Measurements from ENCODE around the gene MMP27.

The MMP27 gene

DNA sequence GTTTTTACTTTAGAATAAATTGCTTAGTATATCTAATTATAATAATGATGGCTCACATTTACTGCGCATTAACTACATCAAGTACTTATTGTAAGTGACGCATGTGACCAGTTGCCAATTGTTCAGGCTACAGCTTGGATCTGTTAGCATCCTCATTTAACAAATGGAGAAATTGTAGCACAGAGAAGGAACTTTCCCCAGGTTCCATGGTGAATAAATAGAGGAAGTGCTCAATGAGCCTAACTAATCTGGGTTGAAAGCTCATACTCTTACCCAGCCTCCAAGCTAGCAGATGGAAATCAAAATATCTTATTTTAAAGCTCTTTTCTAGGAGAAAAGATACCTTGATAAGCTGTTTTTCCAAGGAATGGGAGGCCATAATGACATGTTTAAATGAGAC, 19.8 kb downstream of the MMP27 start:
- H3K4me3 ChIP-seq (ENCODE audit: low read depth, low read length), result no peak overlapping the region
- TF ChIP-seq, protein P1, sequence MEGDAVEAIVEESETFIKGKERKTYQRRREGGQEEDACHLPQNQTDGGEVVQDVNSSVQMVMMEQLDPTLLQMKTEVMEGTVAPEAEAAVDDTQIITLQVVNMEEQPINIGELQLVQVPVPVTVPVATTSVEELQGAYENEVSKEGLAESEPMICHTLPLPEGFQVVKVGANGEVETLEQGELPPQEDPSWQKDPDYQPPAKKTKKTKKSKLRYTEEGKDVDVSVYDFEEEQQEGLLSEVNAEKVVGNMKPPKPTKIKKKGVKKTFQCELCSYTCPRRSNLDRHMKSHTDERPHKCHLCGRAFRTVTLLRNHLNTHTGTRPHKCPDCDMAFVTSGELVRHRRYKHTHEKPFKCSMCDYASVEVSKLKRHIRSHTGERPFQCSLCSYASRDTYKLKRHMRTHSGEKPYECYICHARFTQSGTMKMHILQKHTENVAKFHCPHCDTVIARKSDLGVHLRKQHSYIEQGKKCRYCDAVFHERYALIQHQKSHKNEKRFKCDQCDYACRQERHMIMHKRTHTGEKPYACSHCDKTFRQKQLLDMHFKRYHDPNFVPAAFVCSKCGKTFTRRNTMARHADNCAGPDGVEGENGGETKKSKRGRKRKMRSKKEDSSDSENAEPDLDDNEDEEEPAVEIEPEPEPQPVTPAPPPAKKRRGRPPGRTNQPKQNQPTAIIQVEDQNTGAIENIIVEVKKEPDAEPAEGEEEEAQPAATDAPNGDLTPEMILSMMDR (IDR thresholded peaks at IDR 0.05; ENCODE audit: borderline replicate concordance, insufficient read depth, low read depth, low read length), result no peak

DNA sequence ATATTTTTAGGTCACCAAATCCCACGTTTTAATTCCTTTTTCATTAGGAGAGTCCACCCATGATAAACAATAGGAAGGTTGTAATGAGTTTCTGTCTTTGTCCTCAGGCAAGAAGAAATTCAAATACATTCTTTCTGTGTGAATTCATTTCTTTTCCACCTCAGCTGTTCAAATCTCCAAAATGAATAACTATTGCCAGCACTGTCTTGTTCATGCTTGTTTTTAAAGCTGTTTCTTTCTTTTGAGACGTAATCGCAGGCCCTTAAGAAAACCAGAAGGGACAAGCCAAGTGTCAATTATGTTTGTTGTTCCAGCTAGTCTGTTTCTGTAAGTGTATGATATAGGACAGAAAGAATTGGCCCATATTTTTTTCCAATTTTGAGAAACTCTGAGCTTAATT, 20.2 kb downstream of the MMP27 start:
- TF ChIP-seq, protein P1 (IDR thresholded peaks at IDR 0.05; ENCODE audit: borderline replicate concordance, insufficient read depth, low read depth, low read length), result no peak
- H3K4me3 ChIP-seq (ENCODE audit: low read depth, low read length), result no peak overlapping the region

DNA sequence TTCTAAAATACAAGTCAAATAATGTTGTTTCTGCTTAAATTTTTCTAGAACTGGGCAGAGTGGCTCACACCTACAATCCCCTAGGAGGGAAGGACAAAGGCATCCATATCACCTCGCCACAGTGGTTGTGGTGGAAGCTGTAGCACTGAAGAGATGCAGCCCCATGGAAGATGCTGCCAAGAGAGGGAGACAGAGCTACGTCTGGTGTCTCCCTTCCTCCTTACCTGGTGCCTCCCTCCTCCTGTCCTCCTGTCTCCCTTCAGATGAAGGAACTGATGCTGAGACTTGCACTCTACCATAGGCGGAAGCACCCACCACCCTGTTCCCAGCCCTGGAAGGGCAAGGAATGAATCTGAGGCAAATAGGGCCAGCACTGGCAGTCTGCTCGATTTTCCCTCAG, 22.3 kb downstream of the MMP27 start:
- TF ChIP-seq, protein P1 (IDR thresholded peaks at IDR 0.05; ENCODE audit: borderline replicate concordance, insufficient read depth, low read depth, low read length), result peak; percentile 15; the same call in 1 of the 2 replicates
- no peak overlapping the region for H3K4me3 ChIP-seq (ENCODE audit: low read depth, low read length)

DNA sequence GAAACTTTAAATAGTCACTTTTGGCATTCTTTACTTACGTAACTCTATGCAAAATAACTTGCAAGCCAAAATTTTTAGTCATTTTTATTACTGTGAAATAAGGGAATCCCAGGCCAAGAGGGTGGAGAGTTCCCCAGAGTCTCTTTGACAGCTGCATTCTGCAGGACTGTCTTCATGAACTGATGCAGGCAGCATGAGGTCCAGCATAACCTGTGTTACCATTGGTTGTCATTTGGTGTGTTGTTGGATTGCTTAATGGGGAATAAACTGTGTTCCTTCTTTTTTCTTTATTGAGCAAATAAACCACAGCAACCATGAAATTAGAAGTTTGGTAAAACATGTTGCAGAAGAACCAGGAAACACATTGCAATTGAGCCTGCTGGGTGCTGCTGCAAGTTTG, 24.6 kb downstream of the MMP27 start:
- no peak overlapping the region for H3K4me3 ChIP-seq (ENCODE audit: low read depth, low read length)
- TF ChIP-seq, protein P1 (IDR thresholded peaks at IDR 0.05; ENCODE audit: borderline replicate concordance, insufficient read depth, low read depth, low read length), result no peak

DNA sequence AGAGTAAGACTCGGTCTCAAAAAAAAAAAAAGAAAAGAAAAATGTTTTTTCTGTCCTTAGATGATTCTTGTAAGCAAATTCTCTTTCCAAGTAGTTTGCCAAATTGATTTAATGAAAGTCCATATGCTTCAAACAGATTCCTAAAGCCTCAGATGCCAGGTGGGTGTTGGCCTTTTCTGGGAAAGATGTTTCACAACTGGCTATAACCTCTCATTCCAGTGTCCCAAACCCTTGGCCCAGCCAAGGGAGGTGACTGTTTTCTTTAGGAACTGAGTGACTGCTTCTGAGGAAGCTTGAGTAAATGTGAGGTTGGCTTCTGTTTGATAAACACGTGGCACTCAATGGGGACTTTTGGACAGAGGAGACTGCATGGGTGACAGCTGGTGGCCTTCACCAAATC, 27.5 kb downstream of the MMP27 start:
- TF ChIP-seq, protein P1 (IDR thresholded peaks at IDR 0.05; ENCODE audit: borderline replicate concordance, insufficient read depth, low read depth, low read length), result no peak

DNA sequence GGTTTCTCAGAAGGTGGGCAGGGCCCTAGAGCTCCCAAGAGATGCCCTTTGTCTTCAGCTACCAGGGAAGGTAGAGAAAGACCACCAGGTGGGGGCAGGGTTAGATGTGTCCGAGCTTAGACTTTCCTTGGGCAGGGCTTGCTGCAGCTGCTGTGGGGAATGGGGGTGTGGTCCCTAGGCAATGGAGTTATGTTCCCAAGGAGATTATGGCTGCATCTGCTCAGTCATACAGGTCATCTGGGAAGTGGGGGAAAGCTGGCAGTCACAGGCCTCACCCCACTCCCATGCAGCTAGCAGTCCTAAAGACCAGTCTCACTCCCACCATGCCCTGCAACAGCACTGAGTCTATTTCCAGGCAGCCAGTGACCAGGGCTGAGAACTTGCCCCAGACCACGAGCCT, 29.5 kb downstream of the MMP27 start:
- TF ChIP-seq, protein P1 (IDR thresholded peaks at IDR 0.05; ENCODE audit: borderline replicate concordance, insufficient read depth, low read depth, low read length), result no peak

More for the DNA sequence above, 27.5 kb downstream of the MMP27 start:
- no peak overlapping the region for H3K4me3 ChIP-seq (ENCODE audit: low read depth, low read length)

DNA sequence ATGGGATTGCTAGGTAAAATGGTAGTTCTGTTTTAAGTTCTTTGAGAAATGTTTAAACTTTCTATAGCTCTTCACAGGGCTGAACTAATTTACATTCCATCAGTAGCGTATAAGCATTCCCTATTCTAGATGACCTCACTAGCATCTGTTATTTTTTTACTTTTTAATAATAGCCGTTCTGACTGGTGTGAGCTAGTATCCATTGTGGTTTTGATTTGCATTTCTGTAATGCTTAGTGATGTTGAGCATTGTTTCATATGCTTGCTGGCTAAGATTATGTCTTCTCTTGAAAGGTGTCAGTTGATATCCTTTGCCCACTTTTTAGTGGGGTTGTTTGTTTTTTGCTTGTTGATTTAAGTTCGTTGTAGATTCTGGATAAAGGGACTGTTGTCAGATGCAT, 35.9 kb downstream of the MMP27 start:
- TF ChIP-seq, protein P1 (IDR thresholded peaks at IDR 0.05; ENCODE audit: borderline replicate concordance, insufficient read depth, low read depth, low read length), result no peak
- H3K4me3 ChIP-seq (ENCODE audit: low read depth, low read length), result no peak overlapping the region

More for the DNA sequence above, 29.5 kb downstream of the MMP27 start:
- H3K4me3 ChIP-seq (ENCODE audit: low read depth, low read length), result no peak overlapping the region

Data from GM12875 (cell line).